Fibroblast of skin of left quadriceps (primary cell): ENCODE measurements around the gene PAPPA2.

Experiments used
- DNase-seq, 2 experiments: peaks; one replicate each; pipeline ENCODE4 v3.0.0-alpha.2; 2013; ENCODE audit warnings: low read depth in 2 of 2

Gene PAPPA2

GRCh38 chr1:176766779-176767178 is 303.8 kb downstream of the PAPPA2 start:
- DNase-seq, result no peak

- DNase-seq, result no peak
Measured at GRCh38 chr1:176767714-176768136, 304.8 kb downstream of the PAPPA2 start.

GRCh38 chr1:176768532-176768931 is 305.6 kb downstream of the PAPPA2 start:
- no peak for DNase-seq

- DNase-seq, result no peak
Measured at GRCh38 chr1:176770066-176770465, 307.1 kb downstream of the PAPPA2 start.

GRCh38 chr1:176773038-176773437 is 310.1 kb downstream of the PAPPA2 start:
- DNase-seq, result no peak

- DNase-seq, result no peak
Measured at GRCh38 chr1:176774224-176774623, 311.2 kb downstream of the PAPPA2 start.

GRCh38 chr1:176775378-176775777 is 312.4 kb downstream of the PAPPA2 start:
- no peak for DNase-seq

- DNase-seq, result no peak
Measured at GRCh38 chr1:176775996-176776395, 313.0 kb downstream of the PAPPA2 start.

- DNase-seq, result no peak
Measured at GRCh38 chr1:176778056-176778455, 315.1 kb downstream of the PAPPA2 start.

GRCh38 chr1:176779992-176780328 is 317.0 kb downstream of the PAPPA2 start:
- DNase-seq, result no peak

GRCh38 chr1:176783309-176783708 is 320.3 kb downstream of the PAPPA2 start:
- DNase-seq, result no peak

GRCh38 chr1:176785056-176785455 is 322.1 kb downstream of the PAPPA2 start:
- no peak for DNase-seq

- no peak for DNase-seq
Measured at GRCh38 chr1:176785791-176786190, 322.8 kb downstream of the PAPPA2 start.

GRCh38 chr1:176786274-176786673 is 323.3 kb downstream of the PAPPA2 start:
- no peak for DNase-seq

- DNase-seq, result peak; percentile 38
Measured at GRCh38 chr1:176789571-176790090, 326.7 kb downstream of the PAPPA2 start.

GRCh38 chr1:176790786-176791185 is 327.8 kb downstream of the PAPPA2 start:
- DNase-seq, result no peak

GRCh38 chr1:176791906-176792305 is 328.9 kb downstream of the PAPPA2 start:
- DNase-seq, result peak; percentile 75 to 78

- no peak for DNase-seq
Measured at GRCh38 chr1:176794897-176795508, 332.0 kb downstream of the PAPPA2 start.

GRCh38 chr1:176795929-176796328 is 333.0 kb downstream of the PAPPA2 start:
- DNase-seq, result no peak

GRCh38 chr1:176796583-176796982 is 333.6 kb downstream of the PAPPA2 start:
- no peak for DNase-seq

- DNase-seq, result no peak
Measured at GRCh38 chr1:176799327-176799726, 336.4 kb downstream of the PAPPA2 start.

- DNase-seq, result no peak
Measured at GRCh38 chr1:176800978-176801513, 338.1 kb downstream of the PAPPA2 start.

- peak in 1 of 2 experiments; percentile 38 for DNase-seq
Measured at GRCh38 chr1:176801514-176802020, 338.6 kb downstream of the PAPPA2 start.

- no peak for DNase-seq
Measured at GRCh38 chr1:176802316-176802715, 339.3 kb downstream of the PAPPA2 start.
